DOHH2 (cell line): ENCODE results near the gene CYYR1.

Source experiments
- H3F3A ChIP-seq: fragments of 200-600 bp; sonication (generic), shearing (Covaris generic); 2 replicates; pipeline ENCODE4 v1.6.0; 2016; ENCODE audit warnings: antibody characterized with exemption, mild to moderate bottlenecking; ENCODE audit not compliant: control insufficient read depth, insufficient read depth
- H3K27ac ChIP-seq: fragments of 200-600 bp; sonication (generic); 2 replicates; pipeline ENCODE4 v1.5.1; 2014; ENCODE audit warnings: low read depth, mild to moderate bottlenecking, low read length, moderate library complexity
- H3K27me3 ChIP-seq: fragments of 200-600 bp; sonication (generic); 2 replicates; pipeline ENCODE4 v1.6.1; 2014; ENCODE audit warnings: mild to moderate bottlenecking, low read length, mixed read lengths; ENCODE audit not compliant: control insufficient read depth
- H3K36me3 ChIP-seq: fragments of 200-600 bp; sonication (generic); 2 replicates; pipeline ENCODE4 v1.6.1; 2014; ENCODE audit warnings: mild to moderate bottlenecking, low read length, moderate library complexity, mixed read lengths; ENCODE audit not compliant: control insufficient read depth
- H3K4me1 ChIP-seq: fragments of 200-600 bp; sonication (generic); 2 replicates; pipeline ENCODE4 v1.6.1; 2014; ENCODE audit warnings: mild to moderate bottlenecking, low read length, mixed read lengths; ENCODE audit not compliant: control insufficient read depth
- H3K4me2 ChIP-seq: fragments of 200-600 bp; sonication (generic); 2 replicates; pipeline ENCODE4 v1.6.0; 2014; ENCODE audit warnings: mild to moderate bottlenecking, low read length, moderate library complexity
- H3K4me3 ChIP-seq: fragments of 200-600 bp; sonication (generic); 2 replicates; pipeline ENCODE4 v1.5.1; 2014; ENCODE audit warnings: mild to moderate bottlenecking, low read length, mixed read lengths
- H3K79me2 ChIP-seq: fragments of 200-600 bp; sonication (generic); 2 replicates; pipeline ENCODE4 v1.6.1; 2014; ENCODE audit warnings: mild to moderate bottlenecking, low read length, mixed read lengths; ENCODE audit not compliant: control insufficient read depth
- H3K9me2 ChIP-seq: fragments of 200-600 bp; sonication (generic); replicated peaks from 2 replicates; pipeline ENCODE4 v1.6.1; 2014; ENCODE audit warnings: mild to moderate bottlenecking, low read length, mixed read lengths; ENCODE audit not compliant: control insufficient read depth
- H3K9me3 ChIP-seq: fragments of 200-600 bp; sonication (generic); 2 replicates; pipeline ENCODE4 v1.6.1; 2014; ENCODE audit warnings: antibody characterized with exemption, low read length, mixed read lengths; ENCODE audit not compliant: control insufficient read depth, insufficient read depth
- H4K20me1 ChIP-seq: fragments of 200-600 bp; sonication (generic); 2 replicates; pipeline ENCODE4 v1.6.0; 2014; ENCODE audit warnings: low read depth, mild to moderate bottlenecking, antibody characterized with exemption, low read length, moderate library complexity; ENCODE audit not compliant: control insufficient read depth, insufficient read depth
- EZH2phosphoT487 ChIP-seq: fragments of 200-600 bp; sonication (generic); IDR thresholded peaks from 2 replicates; pipeline ENCODE4 v1.6.1; 2017; ENCODE audit warnings: borderline replicate concordance, mild to moderate bottlenecking, antibody characterized with exemption, low read length, moderate library complexity, mixed read lengths
- TF ChIP-seq, protein P1 (sequence below): fragments of 200-600 bp; sonication (generic); IDR thresholded peaks from one replicate; pipeline ENCODE4 v1.5.1; 2014; ENCODE audit warnings: antibody characterized with exemption, mild to moderate bottlenecking, low read depth, low read length; ENCODE audit not compliant: poor library complexity, severe bottlenecking

Gene CYYR1

DNA sequence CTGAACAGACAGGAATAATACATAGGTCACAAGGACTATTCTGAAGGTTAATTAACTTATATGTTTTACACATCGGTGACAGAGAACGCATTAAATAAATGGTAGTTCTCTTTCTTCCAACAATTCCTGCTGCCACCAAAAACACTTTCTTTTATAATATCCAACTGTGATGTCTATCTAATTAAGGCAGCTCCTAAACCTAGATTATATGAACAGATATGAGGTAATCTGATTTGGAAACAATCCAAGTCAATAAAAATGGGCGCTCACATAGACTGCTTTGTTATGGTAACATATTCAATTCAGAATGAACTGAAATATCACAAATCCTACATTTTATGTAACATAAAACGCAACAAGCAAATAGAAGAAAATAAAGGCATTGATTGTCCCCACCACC, 16.0 kb downstream of the CYYR1 start:
- Histone ChIP-seq H3K36me3 (no peaks in the 10 kb centered on the region), H3K9me3 (no peaks in the 10 kb centered on the region), H3F3A (no peaks in the 10 kb centered on the region), H3K9me2 (no peaks in the 10 kb centered on the region), H3K4me2 (no peak overlapping the region), H3K27me3 (no peaks in the 10 kb centered on the region), H3K79me2 (no peaks in the 10 kb centered on the region), H3K27ac (no peak overlapping the region), H3K4me3 (no peak overlapping the region), H4K20me1 (no peaks in the 10 kb centered on the region), H3K4me1 (no peaks in the 10 kb centered on the region)
- no peak for TF ChIP-seq EZH2phosphoT487

- H3K4me1 ChIP-seq = no peaks in the 10 kb centered on the region
- H3K27me3 ChIP-seq = no peaks in the 10 kb centered on the region
- no peaks in the 10 kb centered on the region for H3K79me2 ChIP-seq
- no peak overlapping the region for H3K27ac ChIP-seq
- no peak overlapping the region for H3K4me2 ChIP-seq
- no peaks in the 10 kb centered on the region for H3F3A ChIP-seq
- no peak for TF ChIP-seq EZH2phosphoT487
- TF ChIP-seq, protein P1, sequence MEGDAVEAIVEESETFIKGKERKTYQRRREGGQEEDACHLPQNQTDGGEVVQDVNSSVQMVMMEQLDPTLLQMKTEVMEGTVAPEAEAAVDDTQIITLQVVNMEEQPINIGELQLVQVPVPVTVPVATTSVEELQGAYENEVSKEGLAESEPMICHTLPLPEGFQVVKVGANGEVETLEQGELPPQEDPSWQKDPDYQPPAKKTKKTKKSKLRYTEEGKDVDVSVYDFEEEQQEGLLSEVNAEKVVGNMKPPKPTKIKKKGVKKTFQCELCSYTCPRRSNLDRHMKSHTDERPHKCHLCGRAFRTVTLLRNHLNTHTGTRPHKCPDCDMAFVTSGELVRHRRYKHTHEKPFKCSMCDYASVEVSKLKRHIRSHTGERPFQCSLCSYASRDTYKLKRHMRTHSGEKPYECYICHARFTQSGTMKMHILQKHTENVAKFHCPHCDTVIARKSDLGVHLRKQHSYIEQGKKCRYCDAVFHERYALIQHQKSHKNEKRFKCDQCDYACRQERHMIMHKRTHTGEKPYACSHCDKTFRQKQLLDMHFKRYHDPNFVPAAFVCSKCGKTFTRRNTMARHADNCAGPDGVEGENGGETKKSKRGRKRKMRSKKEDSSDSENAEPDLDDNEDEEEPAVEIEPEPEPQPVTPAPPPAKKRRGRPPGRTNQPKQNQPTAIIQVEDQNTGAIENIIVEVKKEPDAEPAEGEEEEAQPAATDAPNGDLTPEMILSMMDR = no peak
- no peaks in the 10 kb centered on the region for H3K9me2 ChIP-seq
- H4K20me1 ChIP-seq = no peaks in the 10 kb centered on the region
- H3K9me3 ChIP-seq = no peaks in the 10 kb centered on the region
- no peaks in the 10 kb centered on the region for H3K36me3 ChIP-seq
- no peak overlapping the region for H3K4me3 ChIP-seq
These were observed 17.4 kb downstream of the CYYR1 start for GRCh38 chr21:26555540-26556146.

GRCh38 chr21:26554365-26554764, 18.7 kb downstream of the CYYR1 start:
- H3K27ac ChIP-seq = no peak overlapping the region
- H3K9me2 ChIP-seq = no peaks in the 10 kb centered on the region
- H3K27me3 ChIP-seq = no peaks in the 10 kb centered on the region
- H4K20me1 ChIP-seq = no peaks in the 10 kb centered on the region
- H3K79me2 ChIP-seq = no peaks in the 10 kb centered on the region
- no peak overlapping the region for H3K4me3 ChIP-seq
- no peak overlapping the region for H3K4me2 ChIP-seq
- no peaks in the 10 kb centered on the region for H3F3A ChIP-seq
- no peaks in the 10 kb centered on the region for H3K36me3 ChIP-seq
- no peaks in the 10 kb centered on the region for H3K9me3 ChIP-seq
- H3K4me1 ChIP-seq = no peaks in the 10 kb centered on the region
- TF ChIP-seq, protein P1 = no peak
- no peak for TF ChIP-seq EZH2phosphoT487

DNA sequence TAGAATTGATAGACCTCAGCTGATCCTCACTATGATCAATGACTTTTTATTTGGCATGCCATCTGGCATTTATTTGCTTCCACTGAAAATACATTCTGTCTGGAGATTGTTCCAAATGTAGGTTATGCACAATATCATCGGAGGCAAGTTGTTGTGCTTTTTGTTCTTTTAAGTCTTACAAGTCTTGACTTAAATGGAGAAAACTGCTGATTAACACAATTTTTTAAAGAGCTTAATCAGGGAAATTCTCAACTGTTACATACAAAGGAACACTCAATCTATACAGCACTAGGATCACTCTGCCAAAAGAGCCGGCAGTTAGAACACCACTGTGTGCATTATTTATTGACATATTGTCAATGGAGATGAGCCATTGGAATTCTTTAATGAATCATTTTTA, 19.2 kb downstream of the CYYR1 start:
- no peak overlapping the region for H3K4me2 ChIP-seq
- H3F3A ChIP-seq = no peaks in the 10 kb centered on the region
- H4K20me1 ChIP-seq = no peaks in the 10 kb centered on the region
- no peaks in the 10 kb centered on the region for H3K4me1 ChIP-seq
- H3K9me2 ChIP-seq = no peaks in the 10 kb centered on the region
- TF ChIP-seq EZH2phosphoT487 = no peak
- H3K4me3 ChIP-seq = no peak overlapping the region
- H3K27me3 ChIP-seq = no peaks in the 10 kb centered on the region
- no peak overlapping the region for H3K27ac ChIP-seq
- no peaks in the 10 kb centered on the region for H3K79me2 ChIP-seq
- H3K36me3 ChIP-seq = no peaks in the 10 kb centered on the region
- no peaks in the 10 kb centered on the region for H3K9me3 ChIP-seq
